Activated T-cell treated with anti-CD3 and anti-CD28 coated beads, Interleukin-2, amount 50 U/mL, for 48 hours (primary cell): ENCODE results near the gene POLR3H.

Experiments used
- DNase-seq, 2 experiments: peaks; one replicate each; pipeline ENCODE4 v3.0.0-alpha.2; 2020

Gene POLR3H

GRCh38 chr22:41512421-41513194 is 31.7 kb downstream of the POLR3H start:
- DNase-seq = no peak

GRCh38 chr22:41511521-41511968 is 32.7 kb downstream of the POLR3H start:
- DNase-seq = no peak

GRCh38 chr22:41508770-41509170 is 35.5 kb downstream of the POLR3H start:
- DNase-seq = no peak

- DNase-seq = no peak
Observed at GRCh38 chr22:41507330-41508063, 36.8 kb downstream of the POLR3H start.

GRCh38 chr22:41505511-41506220 is 38.6 kb downstream of the POLR3H start:
- no peak for DNase-seq

- DNase-seq = no peak
Observed at GRCh38 chr22:41504816-41505215, 39.5 kb downstream of the POLR3H start.

- DNase-seq = no peak
Observed at GRCh38 chr22:41504397-41504796, 39.9 kb downstream of the POLR3H start.

GRCh38 chr22:41501209-41501608 is 43.1 kb downstream of the POLR3H start:
- DNase-seq = peak in 1 of 2 experiments; percentile 28

GRCh38 chr22:41500303-41500702 is 44.0 kb downstream of the POLR3H start:
- no peak for DNase-seq

GRCh38 chr22:41499624-41500280 is 44.5 kb downstream of the POLR3H start:
- DNase-seq = no peak

GRCh38 chr22:41498303-41498835 is 45.9 kb downstream of the POLR3H start:
- DNase-seq = no peak

GRCh38 chr22:41491374-41492100 is 52.7 kb downstream of the POLR3H start:
- DNase-seq = no peak

GRCh38 chr22:41488596-41489385 is 55.5 kb downstream of the POLR3H start:
- DNase-seq = no peak

- DNase-seq = no peak
Observed at GRCh38 chr22:41488076-41488475, 56.2 kb downstream of the POLR3H start.

GRCh38 chr22:41487037-41487935 is 57.0 kb downstream of the POLR3H start:
- no peak for DNase-seq

- DNase-seq = no peak
Observed at GRCh38 chr22:41485033-41485432, 59.2 kb downstream of the POLR3H start.

GRCh38 chr22:41482319-41482935 is 61.8 kb downstream of the POLR3H start:
- DNase-seq = no peak

- DNase-seq = no peak
Observed at GRCh38 chr22:41481925-41482318, 62.3 kb downstream of the POLR3H start.

GRCh38 chr22:41481131-41481830 is 63.0 kb downstream of the POLR3H start:
- DNase-seq = no peak
